WTC11 (cell line): ENCODE measurements around the gene DRC1. TPM values are rescaled to one million over a fixed set of nuclear protein-coding genes. Genes with fewer than 3 reads are reported as not detected.

ENCODE experiments used
- AR ChIP-seq: fragments of 250-450 bp; sonication (Bioruptor Pico); IDR thresholded peaks from 2 replicates; pipeline ENCODE4 v1.9.0; 2021; ENCODE audit warnings: mild to moderate bottlenecking
- E2F1 ChIP-seq: sonication (generic); formaldehyde crosslinking; IDR thresholded peaks from 2 replicates; pipeline ENCODE4 v1.8.0; 2022; ENCODE audit warnings: mild to moderate bottlenecking, missing genetic modification reagents
- FOXJ3 ChIP-seq: sonication (generic); formaldehyde crosslinking; IDR thresholded peaks from 2 replicates; pipeline ENCODE4 v1.9.0; 2021; ENCODE audit warnings: missing genetic modification reagents, mild to moderate bottlenecking, borderline replicate concordance
- GABPB1 ChIP-seq: sonication (generic); formaldehyde crosslinking; IDR thresholded peaks from 2 replicates; pipeline ENCODE4 v1.8.1; 2023; ENCODE audit warnings: mild to moderate bottlenecking, missing genetic modification reagents
- GRHL2 ChIP-seq: fragments of 250-450 bp; sonication (Bioruptor Pico); IDR thresholded peaks from 2 replicates; pipeline ENCODE4 v1.8.0; 2022; ENCODE audit warnings: mild to moderate bottlenecking, moderate library complexity; ENCODE audit not compliant: insufficient replicate concordance, severe bottlenecking
- JAZF1 ChIP-seq: fragments of 250-450 bp; sonication (Bioruptor Pico); IDR thresholded peaks from 2 replicates; pipeline ENCODE4 v1.9.0; 2021; ENCODE audit warnings: moderate library complexity, mild to moderate bottlenecking, inconsistent platforms
- KAT7 ChIP-seq: sonication (generic); formaldehyde crosslinking; IDR thresholded peaks from 2 replicates; pipeline ENCODE4 v1.8.1; 2023; ENCODE audit warnings: missing genetic modification reagents, mild to moderate bottlenecking, borderline replicate concordance
- MXD4 ChIP-seq: fragments of 250-450 bp; sonication (Bioruptor Pico); IDR thresholded peaks from 2 replicates; pipeline ENCODE4 v1.8.0; 2021; ENCODE audit warnings: mild to moderate bottlenecking, moderate library complexity, borderline replicate concordance
- NFATC4 ChIP-seq: fragments of 250-450 bp; sonication (Bioruptor Pico); IDR thresholded peaks from 2 replicates; pipeline ENCODE4 v1.9.0; 2021; ENCODE audit warnings: mild to moderate bottlenecking
- NFE2L1 ChIP-seq: sonication (generic); formaldehyde crosslinking; IDR thresholded peaks from 2 replicates; pipeline ENCODE4 v1.8.1; 2023; ENCODE audit warnings: missing genetic modification reagents
- SMAD3 ChIP-seq: sonication (generic); formaldehyde crosslinking; IDR thresholded peaks from 2 replicates; pipeline ENCODE4 v1.8.0; 2022; ENCODE audit warnings: missing genetic modification reagents, mild to moderate bottlenecking, borderline replicate concordance
- ZNF121 ChIP-seq: sonication (generic); formaldehyde crosslinking; IDR thresholded peaks from 2 replicates; pipeline ENCODE4 v1.8.0; 2023; ENCODE audit warnings: missing genetic modification reagents
- ZNF425 ChIP-seq: fragments of 250-450 bp; sonication (Bioruptor Pico); conservative IDR thresholded peaks from 2 replicates; pipeline ENCODE4 v1.9.0; 2021; ENCODE audit warnings: mild to moderate bottlenecking
- ZNF512 ChIP-seq: sonication (generic); formaldehyde crosslinking; IDR thresholded peaks from 2 replicates; pipeline ENCODE4 v1.8.1; 2022; ENCODE audit warnings: missing genetic modification reagents, borderline replicate concordance
- total RNA-seq: library from RNA; stranded (reverse); gene quantifications from 3 replicates; pipeline ENCODE4 v1.2.3, GENCODE V29; 2021
- TF ChIP-seq, protein P1 (sequence below): fragments of 250-450 bp; sonication (Bioruptor Pico); IDR thresholded peaks from 2 replicates; pipeline ENCODE4 v1.9.0; 2021; ENCODE audit warnings: mild to moderate bottlenecking, borderline replicate concordance
- TF ChIP-seq, protein P2 (sequence below): sonication (generic); formaldehyde crosslinking; IDR thresholded peaks from 2 replicates; pipeline ENCODE4 v1.8.0; 2022; ENCODE audit warnings: mild to moderate bottlenecking, missing genetic modification reagents
- TF ChIP-seq, protein P3 (sequence below): fragments of 250-450 bp; sonication (Bioruptor Pico); IDR thresholded peaks from 2 replicates; pipeline ENCODE4 v1.8.0; 2021; ENCODE audit warnings: mild to moderate bottlenecking
- TF ChIP-seq, protein P4 (sequence below): fragments of 200-600 bp; IDR thresholded peaks from 2 replicates; pipeline ENCODE4 v1.8.0; 2022; ENCODE audit warnings: antibody characterized with exemption
- TF ChIP-seq, protein P5 (sequence below): sonication (generic); formaldehyde crosslinking; IDR thresholded peaks from 2 replicates; pipeline ENCODE4 v1.8.1; 2022; ENCODE audit warnings: mild to moderate bottlenecking, missing genetic modification reagents, moderate library complexity, borderline replicate concordance

Gene DRC1
- total RNA-seq, 1 experiment from 2014 or later: 0.55 TPM

- TF ChIP-seq, protein P1, sequence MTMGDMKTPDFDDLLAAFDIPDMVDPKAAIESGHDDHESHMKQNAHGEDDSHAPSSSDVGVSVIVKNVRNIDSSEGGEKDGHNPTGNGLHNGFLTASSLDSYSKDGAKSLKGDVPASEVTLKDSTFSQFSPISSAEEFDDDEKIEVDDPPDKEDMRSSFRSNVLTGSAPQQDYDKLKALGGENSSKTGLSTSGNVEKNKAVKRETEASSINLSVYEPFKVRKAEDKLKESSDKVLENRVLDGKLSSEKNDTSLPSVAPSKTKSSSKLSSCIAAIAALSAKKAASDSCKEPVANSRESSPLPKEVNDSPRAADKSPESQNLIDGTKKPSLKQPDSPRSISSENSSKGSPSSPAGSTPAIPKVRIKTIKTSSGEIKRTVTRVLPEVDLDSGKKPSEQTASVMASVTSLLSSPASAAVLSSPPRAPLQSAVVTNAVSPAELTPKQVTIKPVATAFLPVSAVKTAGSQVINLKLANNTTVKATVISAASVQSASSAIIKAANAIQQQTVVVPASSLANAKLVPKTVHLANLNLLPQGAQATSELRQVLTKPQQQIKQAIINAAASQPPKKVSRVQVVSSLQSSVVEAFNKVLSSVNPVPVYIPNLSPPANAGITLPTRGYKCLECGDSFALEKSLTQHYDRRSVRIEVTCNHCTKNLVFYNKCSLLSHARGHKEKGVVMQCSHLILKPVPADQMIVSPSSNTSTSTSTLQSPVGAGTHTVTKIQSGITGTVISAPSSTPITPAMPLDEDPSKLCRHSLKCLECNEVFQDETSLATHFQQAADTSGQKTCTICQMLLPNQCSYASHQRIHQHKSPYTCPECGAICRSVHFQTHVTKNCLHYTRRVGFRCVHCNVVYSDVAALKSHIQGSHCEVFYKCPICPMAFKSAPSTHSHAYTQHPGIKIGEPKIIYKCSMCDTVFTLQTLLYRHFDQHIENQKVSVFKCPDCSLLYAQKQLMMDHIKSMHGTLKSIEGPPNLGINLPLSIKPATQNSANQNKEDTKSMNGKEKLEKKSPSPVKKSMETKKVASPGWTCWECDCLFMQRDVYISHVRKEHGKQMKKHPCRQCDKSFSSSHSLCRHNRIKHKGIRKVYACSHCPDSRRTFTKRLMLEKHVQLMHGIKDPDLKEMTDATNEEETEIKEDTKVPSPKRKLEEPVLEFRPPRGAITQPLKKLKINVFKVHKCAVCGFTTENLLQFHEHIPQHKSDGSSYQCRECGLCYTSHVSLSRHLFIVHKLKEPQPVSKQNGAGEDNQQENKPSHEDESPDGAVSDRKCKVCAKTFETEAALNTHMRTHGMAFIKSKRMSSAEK (CRISPR knock-in tag): no peak
- no peak for TF ChIP-seq AR (CRISPR knock-in tag)
- no peak for TF ChIP-seq E2F1 (CRISPR knock-in tag)
- TF ChIP-seq ZNF512: no peak
- TF ChIP-seq KAT7 (CRISPR knock-in tag): no peak
- TF ChIP-seq JAZF1: no peak
- TF ChIP-seq ZNF425 (CRISPR knock-in tag): no peak
- TF ChIP-seq NFATC4 (CRISPR knock-in tag): no peak
- no peak for TF ChIP-seq GRHL2 (CRISPR knock-in tag)
- no peak; the same call in 1 of the 2 replicates for TF ChIP-seq NFE2L1 (CRISPR knock-in tag)
- no peak for TF ChIP-seq SMAD3 (CRISPR knock-in tag)
- TF ChIP-seq FOXJ3 (CRISPR knock-in tag): no peak
- TF ChIP-seq, protein P2, sequence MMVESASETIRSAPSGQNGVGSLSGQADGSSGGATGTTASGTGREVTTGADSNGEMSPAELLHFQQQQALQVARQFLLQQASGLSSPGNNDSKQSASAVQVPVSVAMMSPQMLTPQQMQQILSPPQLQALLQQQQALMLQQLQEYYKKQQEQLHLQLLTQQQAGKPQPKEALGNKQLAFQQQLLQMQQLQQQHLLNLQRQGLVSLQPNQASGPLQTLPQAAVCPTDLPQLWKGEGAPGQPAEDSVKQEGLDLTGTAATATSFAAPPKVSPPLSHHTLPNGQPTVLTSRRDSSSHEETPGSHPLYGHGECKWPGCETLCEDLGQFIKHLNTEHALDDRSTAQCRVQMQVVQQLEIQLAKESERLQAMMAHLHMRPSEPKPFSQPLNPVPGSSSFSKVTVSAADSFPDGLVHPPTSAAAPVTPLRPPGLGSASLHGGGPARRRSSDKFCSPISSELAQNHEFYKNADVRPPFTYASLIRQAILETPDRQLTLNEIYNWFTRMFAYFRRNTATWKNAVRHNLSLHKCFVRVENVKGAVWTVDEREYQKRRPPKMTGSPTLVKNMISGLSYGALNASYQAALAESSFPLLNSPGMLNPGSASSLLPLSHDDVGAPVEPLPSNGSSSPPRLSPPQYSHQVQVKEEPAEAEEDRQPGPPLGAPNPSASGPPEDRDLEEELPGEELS (CRISPR knock-in tag): no peak
- no peak for TF ChIP-seq ZNF121 (CRISPR knock-in tag)
- TF ChIP-seq, protein P3, sequence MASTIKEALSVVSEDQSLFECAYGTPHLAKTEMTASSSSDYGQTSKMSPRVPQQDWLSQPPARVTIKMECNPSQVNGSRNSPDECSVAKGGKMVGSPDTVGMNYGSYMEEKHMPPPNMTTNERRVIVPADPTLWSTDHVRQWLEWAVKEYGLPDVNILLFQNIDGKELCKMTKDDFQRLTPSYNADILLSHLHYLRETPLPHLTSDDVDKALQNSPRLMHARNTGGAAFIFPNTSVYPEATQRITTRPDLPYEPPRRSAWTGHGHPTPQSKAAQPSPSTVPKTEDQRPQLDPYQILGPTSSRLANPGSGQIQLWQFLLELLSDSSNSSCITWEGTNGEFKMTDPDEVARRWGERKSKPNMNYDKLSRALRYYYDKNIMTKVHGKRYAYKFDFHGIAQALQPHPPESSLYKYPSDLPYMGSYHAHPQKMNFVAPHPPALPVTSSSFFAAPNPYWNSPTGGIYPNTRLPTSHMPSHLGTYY (CRISPR knock-in tag): no peak
- TF ChIP-seq GABPB1 (CRISPR knock-in tag): no peak
- TF ChIP-seq, protein P4, sequence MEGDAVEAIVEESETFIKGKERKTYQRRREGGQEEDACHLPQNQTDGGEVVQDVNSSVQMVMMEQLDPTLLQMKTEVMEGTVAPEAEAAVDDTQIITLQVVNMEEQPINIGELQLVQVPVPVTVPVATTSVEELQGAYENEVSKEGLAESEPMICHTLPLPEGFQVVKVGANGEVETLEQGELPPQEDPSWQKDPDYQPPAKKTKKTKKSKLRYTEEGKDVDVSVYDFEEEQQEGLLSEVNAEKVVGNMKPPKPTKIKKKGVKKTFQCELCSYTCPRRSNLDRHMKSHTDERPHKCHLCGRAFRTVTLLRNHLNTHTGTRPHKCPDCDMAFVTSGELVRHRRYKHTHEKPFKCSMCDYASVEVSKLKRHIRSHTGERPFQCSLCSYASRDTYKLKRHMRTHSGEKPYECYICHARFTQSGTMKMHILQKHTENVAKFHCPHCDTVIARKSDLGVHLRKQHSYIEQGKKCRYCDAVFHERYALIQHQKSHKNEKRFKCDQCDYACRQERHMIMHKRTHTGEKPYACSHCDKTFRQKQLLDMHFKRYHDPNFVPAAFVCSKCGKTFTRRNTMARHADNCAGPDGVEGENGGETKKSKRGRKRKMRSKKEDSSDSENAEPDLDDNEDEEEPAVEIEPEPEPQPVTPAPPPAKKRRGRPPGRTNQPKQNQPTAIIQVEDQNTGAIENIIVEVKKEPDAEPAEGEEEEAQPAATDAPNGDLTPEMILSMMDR: peak; percentile 83
- TF ChIP-seq, protein P5, sequence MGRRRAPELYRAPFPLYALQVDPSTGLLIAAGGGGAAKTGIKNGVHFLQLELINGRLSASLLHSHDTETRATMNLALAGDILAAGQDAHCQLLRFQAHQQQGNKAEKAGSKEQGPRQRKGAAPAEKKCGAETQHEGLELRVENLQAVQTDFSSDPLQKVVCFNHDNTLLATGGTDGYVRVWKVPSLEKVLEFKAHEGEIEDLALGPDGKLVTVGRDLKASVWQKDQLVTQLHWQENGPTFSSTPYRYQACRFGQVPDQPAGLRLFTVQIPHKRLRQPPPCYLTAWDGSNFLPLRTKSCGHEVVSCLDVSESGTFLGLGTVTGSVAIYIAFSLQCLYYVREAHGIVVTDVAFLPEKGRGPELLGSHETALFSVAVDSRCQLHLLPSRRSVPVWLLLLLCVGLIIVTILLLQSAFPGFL: no peak
- no peak for TF ChIP-seq MXD4 (CRISPR knock-in tag)
Observed at GRCh38 chr2:26503231-26503880, 101.6 kb downstream of the DRC1 start (continued).
